Germinal center (tissue), 1 donor: ENCODE data around the gene POLR1A.
"Not testable (repeated sequence)": the region's sequence is repeated elsewhere in the genome, so short reads cannot be mapped to it uniquely, and the experiment has no call there.

Experiments used
- DNase-seq: peaks from one replicate; pipeline ENCODE4 v3.0.0; 2012; ENCODE audit warnings: mixed read lengths, low spot score

POLR1A gene

DNA sequence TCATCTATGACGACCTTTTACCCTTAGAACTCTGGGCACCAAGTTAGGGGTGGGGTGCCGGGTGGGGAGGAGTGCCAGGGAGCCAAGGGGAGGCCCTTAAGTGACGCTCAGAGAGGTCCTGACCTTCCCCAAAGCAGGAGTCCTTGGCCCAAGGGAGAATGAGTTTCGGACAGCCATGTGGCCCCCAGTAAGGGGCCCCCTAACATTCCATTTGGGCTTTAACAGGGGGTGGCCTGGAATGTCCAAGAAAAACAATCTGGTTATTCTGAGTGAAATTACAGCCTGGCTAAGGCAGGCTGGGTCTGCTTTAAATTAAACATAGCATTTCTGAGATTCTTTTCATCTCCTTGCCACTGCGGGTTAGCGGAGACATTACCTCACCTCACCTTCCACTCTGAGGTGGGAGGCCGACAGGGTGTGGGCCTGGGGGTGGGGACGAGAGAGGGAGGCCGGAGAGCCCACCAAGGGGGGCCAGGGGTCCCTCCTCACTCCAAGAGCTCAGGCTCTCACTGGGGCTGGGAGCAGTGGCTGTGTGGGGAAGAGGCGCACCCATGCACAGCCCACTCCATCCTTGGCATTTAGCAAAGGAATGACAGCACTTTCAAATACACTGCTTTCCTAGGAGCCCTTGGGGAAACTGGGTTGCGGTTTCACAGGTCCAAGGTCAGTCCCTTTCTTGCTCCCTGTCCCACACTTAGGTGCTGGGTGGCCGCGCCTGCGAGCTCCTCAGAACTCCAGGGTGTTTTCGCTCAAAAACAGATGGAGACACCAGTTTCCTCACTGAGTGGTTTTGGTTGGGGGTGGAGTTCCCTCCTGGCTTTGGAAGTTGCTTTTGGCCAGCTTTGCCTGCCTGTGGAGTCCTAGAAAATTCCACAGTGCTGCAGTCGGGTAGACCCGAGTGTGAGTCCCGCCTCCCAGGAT lies 107.4 kb downstream of the POLR1A start:
- no peak for DNase-seq

GRCh38 chr2:85997017-85997970 lies 108.4 kb downstream of the POLR1A start:
- no peak for DNase-seq

DNA sequence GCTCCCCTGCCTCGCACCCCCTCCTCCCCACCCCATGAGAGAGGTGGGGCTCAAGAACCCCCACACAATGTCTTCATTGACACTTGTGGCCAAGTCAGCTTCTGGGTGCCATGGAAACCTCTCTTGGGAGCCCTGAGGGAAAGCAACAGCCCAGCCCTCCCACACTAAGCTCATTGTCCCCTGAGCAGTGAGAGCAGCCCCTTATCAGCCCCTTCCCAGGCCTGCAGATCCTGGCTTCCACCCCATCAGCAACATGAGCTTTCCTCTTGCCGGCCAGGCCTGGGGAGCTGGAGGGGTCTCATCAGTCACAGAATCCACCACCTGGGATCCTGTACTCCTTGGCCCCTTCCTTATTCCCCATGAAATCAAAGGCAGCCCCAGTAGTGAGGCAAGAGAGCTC lies 109.1 kb downstream of the POLR1A start:
- no peak for DNase-seq

GRCh38 chr2:85995648-85996529 lies 109.8 kb downstream of the POLR1A start:
- no peak for DNase-seq

DNA sequence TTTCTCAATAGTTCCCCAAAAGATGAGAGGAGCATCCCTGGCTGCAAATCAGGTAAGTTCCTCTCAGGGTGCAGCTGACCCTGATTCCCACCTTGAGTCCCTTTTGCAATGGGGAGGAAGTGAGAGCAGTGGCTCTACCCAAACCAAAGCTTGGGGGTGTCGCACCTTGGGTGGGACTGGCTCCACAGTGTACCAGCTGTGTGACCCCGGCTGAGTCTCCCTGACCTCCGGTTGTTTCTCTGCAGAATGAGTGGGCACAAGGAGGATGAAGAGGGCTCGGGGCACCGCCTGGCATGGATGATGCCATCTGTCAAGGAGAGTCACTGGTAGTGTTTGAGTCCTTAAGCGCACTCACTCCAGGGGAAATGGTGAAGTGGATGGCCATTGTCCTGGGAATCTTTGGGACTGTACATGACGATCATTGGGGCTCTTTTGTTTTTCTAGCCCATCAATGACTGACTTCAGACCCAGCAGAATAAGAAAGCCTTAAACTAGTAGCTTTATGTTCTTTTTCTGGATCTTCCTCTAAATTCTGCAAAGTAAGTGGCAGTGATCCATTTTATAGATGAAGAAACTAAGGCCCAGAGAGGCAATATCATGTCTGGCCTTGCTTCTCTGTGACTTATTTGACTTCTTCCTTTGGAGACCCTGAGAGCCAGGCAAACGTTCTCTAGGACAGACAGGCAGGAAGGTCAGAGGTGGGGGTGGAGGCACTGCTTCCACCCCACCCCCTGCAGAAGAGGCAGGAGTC lies 110.6 kb downstream of the POLR1A start:
- DNase-seq: no peak

GRCh38 chr2:85994421-85994777 lies 111.3 kb downstream of the POLR1A start:
- DNase-seq: no peak

GRCh38 chr2:85992611-85993010 lies 113.1 kb downstream of the POLR1A start:
- DNase-seq: no peak

- not testable (repeated sequence) for DNase-seq
Observed at GRCh38 chr2:85992053-85992452, 113.6 kb downstream of the POLR1A start.

DNA sequence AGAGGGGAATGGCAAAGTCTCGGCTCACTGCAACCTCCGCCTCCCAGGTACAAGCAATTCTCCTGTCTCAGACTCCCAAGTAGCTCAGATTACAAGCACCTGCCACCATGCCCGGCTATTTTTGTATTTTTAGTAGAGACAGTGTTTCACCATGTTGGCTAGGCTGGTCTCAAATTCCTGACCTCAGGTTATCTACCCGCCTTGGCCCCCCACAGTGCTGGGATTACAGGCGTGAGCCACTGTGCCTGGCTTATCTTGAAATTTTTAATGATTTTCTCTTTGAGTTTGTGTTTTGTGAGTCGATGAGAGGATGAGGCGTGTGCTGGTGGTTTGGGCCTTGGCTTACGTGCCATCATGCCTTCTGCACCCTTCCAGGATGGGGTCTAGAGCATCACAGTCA lies 115.6 kb downstream of the POLR1A start:
- DNase-seq: no peak

GRCh38 chr2:85989288-85989865 lies 116.3 kb downstream of the POLR1A start:
- DNase-seq: no peak

DNA sequence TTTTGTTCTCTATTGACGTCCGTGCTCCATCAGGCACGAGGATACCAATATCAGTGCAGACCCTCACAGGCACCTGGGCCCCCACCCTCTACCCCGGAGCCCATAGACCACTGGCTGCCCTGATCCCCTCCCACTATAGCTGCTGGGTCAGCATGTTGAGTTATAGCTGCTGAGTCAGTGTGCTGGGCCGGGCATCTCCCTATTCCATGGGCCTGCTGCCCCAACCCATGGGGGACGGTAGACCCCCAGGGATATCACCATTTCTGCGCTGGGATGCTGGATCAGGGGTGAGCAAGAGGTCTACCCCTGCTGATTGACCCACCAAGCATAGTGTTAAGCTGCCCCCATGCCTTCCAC lies 116.8 kb downstream of the POLR1A start:
- no peak for DNase-seq

DNA sequence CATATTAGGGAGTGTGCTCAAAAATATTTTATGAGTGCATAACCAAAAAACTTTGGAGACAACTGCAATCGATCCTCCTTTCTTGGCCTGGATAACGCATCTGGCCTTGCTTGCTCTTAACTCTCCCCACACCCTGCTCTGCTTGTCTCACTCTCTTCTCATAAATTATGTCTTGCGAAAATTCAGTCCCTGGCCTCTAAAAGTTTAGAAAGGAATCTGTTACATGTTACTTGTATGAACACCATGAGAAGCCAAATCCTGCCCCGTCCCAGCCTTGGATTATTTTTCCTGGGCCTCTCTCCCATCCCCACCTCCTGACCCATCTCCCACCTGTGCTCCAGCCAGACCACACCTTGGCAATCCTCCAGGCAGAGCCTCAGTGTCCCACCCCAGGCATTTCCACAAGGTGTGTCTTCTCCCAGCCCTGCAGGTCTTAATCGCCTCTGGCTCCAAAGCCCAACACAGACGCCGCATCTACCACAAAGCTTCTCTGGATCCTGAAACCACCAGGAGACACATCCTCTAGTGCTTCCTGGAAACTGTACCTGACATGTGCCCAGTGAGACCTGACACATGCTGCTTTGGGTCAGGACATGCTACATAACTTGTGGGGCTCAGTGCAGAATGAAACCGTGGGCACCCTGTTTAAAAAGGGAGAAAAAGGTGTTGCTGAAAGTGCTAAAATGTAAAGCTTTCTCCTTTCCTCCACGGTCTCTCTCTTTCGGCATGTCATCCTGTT lies 117.3 kb downstream of the POLR1A start:
- DNase-seq: no peak

DNA sequence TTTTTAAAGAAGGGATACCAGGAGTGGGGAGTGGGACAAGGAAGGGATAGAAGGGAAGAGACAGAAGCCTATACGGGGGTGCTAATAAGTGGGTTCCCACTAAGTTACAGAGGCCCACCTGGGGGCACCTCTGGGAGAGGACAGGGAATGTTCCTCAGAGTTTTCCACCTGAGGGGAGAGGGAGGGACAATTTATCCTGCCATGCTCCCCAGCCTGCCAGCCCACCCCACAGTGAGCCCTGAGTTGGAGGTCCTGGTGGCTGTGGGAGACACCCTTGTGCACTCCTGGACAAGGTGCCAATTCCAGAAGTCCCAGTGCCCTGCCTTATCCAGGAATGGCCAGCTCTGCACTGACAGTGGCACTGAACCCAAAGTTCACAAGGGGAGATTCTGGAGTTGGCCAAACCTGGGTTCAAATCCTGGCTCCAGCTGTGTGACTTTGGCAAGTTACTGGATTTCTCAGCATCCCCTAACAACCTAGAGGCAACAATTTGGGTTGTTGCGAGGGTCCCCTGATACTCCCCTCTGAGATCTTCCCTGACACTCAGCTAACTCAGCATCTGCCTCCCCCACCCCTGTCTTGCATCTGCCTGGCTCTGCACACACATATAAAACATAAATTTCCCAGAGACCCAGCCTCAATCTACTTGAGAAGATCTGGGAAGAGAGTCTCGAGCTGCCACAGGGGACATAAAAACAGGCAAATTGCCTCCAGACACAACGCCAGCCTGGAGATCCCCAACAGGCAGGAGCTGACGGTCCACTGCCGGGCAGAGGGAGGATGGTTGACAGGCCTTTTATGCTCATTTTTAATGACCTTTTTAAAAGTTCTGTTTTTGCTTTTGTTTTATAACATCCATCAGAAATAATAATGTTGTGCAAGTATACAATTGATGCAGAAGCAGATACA lies 118.2 kb downstream of the POLR1A start:
- no peak for DNase-seq

- no peak for DNase-seq
Observed at GRCh38 chr2:85986121-85986520, 119.6 kb downstream of the POLR1A start.

GRCh38 chr2:85984788-85985187 lies 120.9 kb downstream of the POLR1A start:
- DNase-seq: no peak

DNA sequence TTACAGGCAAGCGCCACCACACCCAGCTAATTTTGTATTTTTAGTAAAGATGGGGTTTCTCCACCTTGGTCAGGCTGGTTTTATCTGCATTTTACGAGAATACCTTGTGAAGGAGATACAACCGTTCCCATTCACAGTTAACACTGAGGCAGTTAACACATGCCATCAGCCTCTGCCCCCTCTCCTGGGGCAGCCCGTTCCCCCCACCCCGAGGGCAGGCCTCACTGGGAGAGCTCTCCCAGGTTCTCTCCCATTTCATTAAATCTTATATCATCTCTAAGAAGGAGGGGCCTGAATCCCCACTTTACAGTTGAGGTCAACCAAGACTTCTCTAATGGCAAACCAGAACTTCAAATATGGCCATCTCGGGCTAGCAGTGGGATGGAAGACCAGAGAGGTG lies 121.9 kb downstream of the POLR1A start:
- no peak for DNase-seq

- no peak for DNase-seq
Observed at GRCh38 chr2:85981579-85982247, 124.0 kb downstream of the POLR1A start.
